ENCODE results near the gene STAC. TPM values are rescaled to one million over a fixed set of nuclear protein-coding genes. Genes with fewer than 3 reads are reported as not detected.
A peak's percentile ranks its signal among the peaks of the same experiment; 100 is the strongest.

STAC gene
- total and polyA plus RNA-seq, 12 donors = 0.13 to 1.5 (median 0.42) TPM

DNA sequence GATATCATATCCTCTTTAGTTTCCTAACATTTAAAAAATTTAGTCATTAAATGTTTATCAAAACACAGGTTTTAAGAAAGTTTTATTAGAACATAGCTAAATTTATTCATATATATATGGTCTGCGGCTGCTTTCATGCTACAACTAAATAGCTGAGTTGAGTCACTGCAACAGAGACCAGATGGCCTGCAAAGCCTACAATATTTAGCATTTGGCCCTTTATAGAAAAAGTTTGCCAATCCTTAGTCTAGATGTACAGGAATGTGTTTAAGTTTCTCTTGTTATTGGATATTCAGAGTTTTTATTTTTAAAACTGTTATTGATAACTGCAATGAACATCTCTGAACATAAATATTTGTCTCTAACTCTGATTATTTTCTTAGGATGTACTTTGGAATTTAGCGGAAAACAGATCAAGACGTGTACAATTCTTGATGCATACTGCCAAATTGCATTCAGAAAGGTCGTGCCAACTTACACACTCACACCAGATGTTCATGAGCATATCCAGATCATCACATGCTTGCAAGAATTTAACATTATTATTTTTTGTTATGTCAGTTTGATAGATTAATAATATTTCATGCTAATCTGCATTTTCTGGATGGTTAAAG, 157.9 kb downstream of the STAC start:
- DNase-seq (no peak), ATAC-seq (no peak)
- intact Hi-C loops (cut with DNase I) = no loop called here
- H3K4me3 ChIP-seq = no peak overlapping the region
- H3K27ac ChIP-seq = no peak overlapping the region
- 88 to 89% methylated on average over 4 of the region's 4 CpGs for WGBS, 2 donors
- H3K4me1 ChIP-seq = peaks cover 0 to 4% (median 0%) of the 10 kb centered on the region in 9 donors
- H3K9me3 ChIP-seq = peaks cover 0 to 29% (median 0%) of the 10 kb centered on the region in 11 donors
- TF ChIP-seq, protein P1, sequence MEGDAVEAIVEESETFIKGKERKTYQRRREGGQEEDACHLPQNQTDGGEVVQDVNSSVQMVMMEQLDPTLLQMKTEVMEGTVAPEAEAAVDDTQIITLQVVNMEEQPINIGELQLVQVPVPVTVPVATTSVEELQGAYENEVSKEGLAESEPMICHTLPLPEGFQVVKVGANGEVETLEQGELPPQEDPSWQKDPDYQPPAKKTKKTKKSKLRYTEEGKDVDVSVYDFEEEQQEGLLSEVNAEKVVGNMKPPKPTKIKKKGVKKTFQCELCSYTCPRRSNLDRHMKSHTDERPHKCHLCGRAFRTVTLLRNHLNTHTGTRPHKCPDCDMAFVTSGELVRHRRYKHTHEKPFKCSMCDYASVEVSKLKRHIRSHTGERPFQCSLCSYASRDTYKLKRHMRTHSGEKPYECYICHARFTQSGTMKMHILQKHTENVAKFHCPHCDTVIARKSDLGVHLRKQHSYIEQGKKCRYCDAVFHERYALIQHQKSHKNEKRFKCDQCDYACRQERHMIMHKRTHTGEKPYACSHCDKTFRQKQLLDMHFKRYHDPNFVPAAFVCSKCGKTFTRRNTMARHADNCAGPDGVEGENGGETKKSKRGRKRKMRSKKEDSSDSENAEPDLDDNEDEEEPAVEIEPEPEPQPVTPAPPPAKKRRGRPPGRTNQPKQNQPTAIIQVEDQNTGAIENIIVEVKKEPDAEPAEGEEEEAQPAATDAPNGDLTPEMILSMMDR (IDR thresholded peaks at IDR 0.05) = no peak
- H3K27me3 ChIP-seq = no peaks in the 10 kb centered on the region
- no peaks in the 10 kb centered on the region for H3K36me3 ChIP-seq

DNA sequence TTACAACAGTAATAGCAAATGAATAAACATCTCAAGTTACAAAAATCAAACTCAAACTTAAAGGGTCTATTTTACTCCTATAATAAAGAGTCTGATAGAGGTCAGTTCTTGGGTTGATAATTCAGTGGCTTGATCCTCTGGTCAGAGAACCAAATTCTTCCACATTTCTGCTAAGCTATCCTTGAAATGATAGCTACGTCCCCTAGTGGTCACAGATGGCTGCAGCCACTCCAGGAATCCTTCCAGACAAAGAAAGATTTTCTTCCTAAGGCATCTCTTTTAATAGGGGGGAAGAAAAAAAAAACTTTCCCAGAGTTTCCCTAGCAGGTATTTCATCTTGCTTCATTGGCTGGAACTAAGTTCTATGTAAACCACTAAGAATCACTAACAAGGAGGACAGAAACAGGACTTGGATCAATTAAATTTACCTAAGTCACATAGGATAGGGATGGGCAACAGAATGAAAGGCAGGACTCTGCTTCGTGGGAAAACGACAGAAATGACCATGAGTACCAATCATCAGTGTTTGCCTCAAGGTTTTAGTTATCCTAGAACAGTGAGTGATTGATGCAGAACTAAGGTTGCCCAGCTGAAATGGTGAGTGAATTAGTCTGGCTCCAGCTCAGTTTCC, 160.7 kb downstream of the STAC start:
- Histone ChIP-seq H3K4me1 (peaks cover 0 to 4% (median 0%) of the 10 kb centered on the region in 9 donors), H3K36me3 (no peaks in the 10 kb centered on the region), H3K4me3 (no peak overlapping the region), H3K27ac (no peak overlapping the region), H3K27me3 (no peaks in the 10 kb centered on the region), H3K9me3 (peaks cover 0 to 15% (median 0%) of the 10 kb centered on the region in 11 donors)
- TF ChIP-seq, protein P1 (IDR thresholded peaks at IDR 0.05) = peak in 7 of 9 donors; percentile 23 to 67 (median 39)
- ATAC-seq (no peak), DNase-seq (no peak)
- intact Hi-C loops (cut with DNase I) = loop anchor here in 1 of 10 donors (10.0 kb wide), 1 partner anchor 576 kb away; no protein-coding TSS in a partner anchor
- WGBS, 2 donors = 66 to 67% methylated on average over 3 of the region's 3 CpGs

DNA sequence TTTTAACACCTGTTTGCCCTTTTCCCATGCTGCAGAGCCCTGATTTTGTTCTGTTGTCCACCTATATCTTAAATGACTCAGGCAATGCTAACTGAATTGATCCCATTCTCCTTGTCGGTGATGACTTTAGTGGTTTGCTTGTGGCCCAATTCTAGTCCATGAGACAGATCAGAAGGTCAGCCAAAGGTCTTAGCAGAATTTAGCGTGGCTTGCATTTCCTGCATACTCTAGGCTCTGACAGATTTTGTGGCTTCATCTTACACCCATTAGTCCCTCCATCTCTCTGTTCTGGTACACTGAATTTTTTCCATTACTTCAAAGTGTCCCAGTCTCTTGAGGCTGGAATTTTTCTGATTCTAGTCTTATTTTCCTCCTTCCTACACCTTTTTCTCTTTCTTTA, 161.9 kb downstream of the STAC start:
- Histone ChIP-seq H3K36me3 (no peaks in the 10 kb centered on the region), H3K4me3 (no peak overlapping the region), H3K27me3 (no peaks in the 10 kb centered on the region), H3K9me3 (peaks cover 0 to 3% (median 0%) of the 10 kb centered on the region in 11 donors), H3K27ac (no peak overlapping the region), H3K4me1 (peaks cover 0 to 4% (median 0%) of the 10 kb centered on the region in 9 donors)
- ATAC-seq (no peak), DNase-seq (no peak)
- 18 to 28% methylated on average over 2 of the region's 2 CpGs for WGBS, 2 donors
- intact Hi-C loops (cut with DNase I) = loop anchor here in 1 of 10 donors (10.0 kb wide), 1 partner anchor 577 kb away; no protein-coding TSS in a partner anchor
- TF ChIP-seq, protein P1 (IDR thresholded peaks at IDR 0.05) = no peak

DNA sequence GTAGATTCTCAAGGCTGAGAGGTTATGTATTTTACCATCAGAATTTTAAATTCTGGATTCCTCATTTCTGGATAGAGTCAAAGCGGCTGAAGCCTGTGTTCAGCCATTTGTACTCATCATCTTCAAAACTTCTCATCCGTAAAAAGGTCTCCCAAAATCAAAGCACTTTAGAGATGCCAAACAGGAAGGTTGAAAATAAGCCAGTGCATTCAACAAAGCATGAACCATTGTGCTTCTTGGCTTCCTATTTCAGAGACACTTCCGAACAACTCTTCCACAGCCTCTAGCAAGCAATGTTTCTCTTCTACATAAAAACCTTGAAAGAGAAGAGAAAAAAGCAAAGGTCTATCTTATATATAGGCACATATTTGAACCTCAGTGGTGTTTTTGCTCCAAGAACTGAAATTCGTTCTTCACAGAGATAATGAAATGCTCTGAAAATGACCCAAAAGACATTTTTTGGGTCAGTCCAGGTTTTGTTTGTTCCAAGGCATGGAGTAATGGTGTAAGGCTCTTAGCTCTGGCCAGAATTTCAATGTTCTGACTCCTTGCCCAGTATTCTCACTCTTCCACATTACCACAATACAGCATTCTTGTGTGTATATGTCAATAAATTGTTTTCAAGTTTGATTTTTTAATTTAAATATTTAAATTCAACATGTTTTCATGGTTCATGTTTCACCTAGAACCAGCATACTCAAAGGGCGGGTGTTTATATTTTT, 163.1 kb downstream of the STAC start:
- intact Hi-C loops (cut with DNase I) = loop anchor here in 1 of 10 donors (10.0 kb wide), 1 partner anchor 579 kb away; no protein-coding TSS in a partner anchor
- TF ChIP-seq, protein P1 (IDR thresholded peaks at IDR 0.05) = no peak
- Histone ChIP-seq H3K4me3 (no peak overlapping the region), H3K36me3 (no peaks in the 10 kb centered on the region), H3K9me3 (peaks cover 0 to 5% (median 0%) of the 10 kb centered on the region in 11 donors), H3K4me1 (peaks cover 0 to 4% (median 0%) of the 10 kb centered on the region in 9 donors), H3K27ac (no peak overlapping the region), H3K27me3 (no peaks in the 10 kb centered on the region)
- no peak for DNase-seq
- ATAC-seq = no peak
- 69 to 77% methylated on average over 5 of the region's 5 CpGs for WGBS, 2 donors
